ENCODE data around the gene CSKMT. TPM values are rescaled to one million over a fixed set of nuclear protein-coding genes. Genes with fewer than 3 reads are reported as not detected.
"Not testable (repeated sequence)": the region's sequence is repeated elsewhere in the genome, so short reads cannot be mapped to it uniquely, and the experiment has no call there.

Gene CSKMT
- total RNA-seq, 1 experiment from 2014 or later, result 38.1 TPM

GRCh38 chr11:62693624-62694023 is 28.5 kb downstream of the CSKMT start:
- not testable (repeated sequence) for H3K27me3 ChIP-seq (ENCODE audit: control insufficient read depth, insufficient read depth, low read length); DNase-seq; H3K4me3 ChIP-seq (ENCODE audit: insufficient read depth, low read depth, low read length)
- H3K36me3 ChIP-seq (replicated peaks; ENCODE audit: control insufficient read depth, insufficient read depth, low read length), result peaks cover 17% of the 10 kb centered on the region

- Histone ChIP-seq H3K27me3 (ENCODE audit: control insufficient read depth, insufficient read depth, low read length) (no peaks in the 10 kb centered on the region), H3K4me3 (ENCODE audit: insufficient read depth, low read depth, low read length) (no peak overlapping the region), H3K36me3 (replicated peaks; ENCODE audit: control insufficient read depth, insufficient read depth, low read length) (peaks cover 17% of the 10 kb centered on the region)
- peak; percentile 90 for DNase-seq
These were observed 29.5 kb downstream of the CSKMT start for GRCh38 chr11:62694455-62695167.

GRCh38 chr11:62702246-62702645 is 37.1 kb downstream of the CSKMT start:
- Histone ChIP-seq H3K27me3 (ENCODE audit: control insufficient read depth, insufficient read depth, low read length) (no peaks in the 10 kb centered on the region), H3K36me3 (replicated peaks; ENCODE audit: control insufficient read depth, insufficient read depth, low read length) (no peaks in the 10 kb centered on the region; the same call in none of the 2 replicates)
- no peak for DNase-seq

GRCh38 chr11:62703921-62704320 is 38.8 kb downstream of the CSKMT start:
- not testable (repeated sequence) for DNase-seq; H3K36me3 ChIP-seq (replicated peaks; ENCODE audit: control insufficient read depth, insufficient read depth, low read length); H3K27me3 ChIP-seq (ENCODE audit: control insufficient read depth, insufficient read depth, low read length); H3K4me3 ChIP-seq (ENCODE audit: insufficient read depth, low read depth, low read length)

More at GRCh38 chr11:62702246-62702645, 37.1 kb downstream of the CSKMT start:
- no peak overlapping the region for H3K4me3 ChIP-seq (ENCODE audit: insufficient read depth, low read depth, low read length)

GRCh38 chr11:62705413-62705812 is 40.3 kb downstream of the CSKMT start:
- no peaks in the 10 kb centered on the region for H3K27me3 ChIP-seq (ENCODE audit: control insufficient read depth, insufficient read depth, low read length)
- peak overlapping the region; percentile 61 for H3K4me3 ChIP-seq (ENCODE audit: insufficient read depth, low read depth, low read length)
- peak; percentile 70 for DNase-seq
- no peaks in the 10 kb centered on the region; the same call in 1 of the 2 replicates for H3K36me3 ChIP-seq (replicated peaks; ENCODE audit: control insufficient read depth, insufficient read depth, low read length)

GRCh38 chr11:62705880-62706849 is 41.1 kb downstream of the CSKMT start:
- H3K27me3 ChIP-seq (ENCODE audit: control insufficient read depth, insufficient read depth, low read length), result no peaks in the 10 kb centered on the region
- DNase-seq, result peak; percentile 99
- peak overlapping the region; percentile 62 for H3K4me3 ChIP-seq (ENCODE audit: insufficient read depth, low read depth, low read length)
- no peaks in the 10 kb centered on the region; the same call in 1 of the 2 replicates for H3K36me3 ChIP-seq (replicated peaks; ENCODE audit: control insufficient read depth, insufficient read depth, low read length)

- peak overlapping the region; percentile 62 for H3K4me3 ChIP-seq (ENCODE audit: insufficient read depth, low read depth, low read length)
- H3K27me3 ChIP-seq (ENCODE audit: control insufficient read depth, insufficient read depth, low read length), result no peaks in the 10 kb centered on the region
- H3K36me3 ChIP-seq (replicated peaks; ENCODE audit: control insufficient read depth, insufficient read depth, low read length), result peaks cover 1% of the 10 kb centered on the region; the same call in 1 of the 2 replicates
- no peak for DNase-seq
These were observed 41.7 kb downstream of the CSKMT start for GRCh38 chr11:62706850-62707247.

GRCh38 chr11:62707277-62707861 is 42.3 kb downstream of the CSKMT start, which contains the start of the genes BSCL2 and GNG3:
BSCL2 (minus strand) TSS chr11:62707424; CDS start chr11:62707195, 229 bp downstream.
GNG3 (plus strand) TSS chr11:62707676; CDS start chr11:62708296, 620 bp downstream.
- H3K4me3 ChIP-seq (ENCODE audit: insufficient read depth, low read depth, low read length), result peak within 1 kb of the TSS; percentile 65
- peaks cover 4% of the 10 kb centered on the region for H3K36me3 ChIP-seq (replicated peaks; ENCODE audit: control insufficient read depth, insufficient read depth, low read length)
- peak; percentile 92 for DNase-seq
- H3K27me3 ChIP-seq (ENCODE audit: control insufficient read depth, insufficient read depth, low read length), result no peaks in the 10 kb centered on the region

- Histone ChIP-seq H3K27me3 (ENCODE audit: control insufficient read depth, insufficient read depth, low read length) (no peaks in the 10 kb centered on the region), H3K4me3 (ENCODE audit: insufficient read depth, low read depth, low read length) (peak overlapping the region; percentile 65), H3K36me3 (replicated peaks; ENCODE audit: control insufficient read depth, insufficient read depth, low read length) (peaks cover 8% of the 10 kb centered on the region)
- peak; percentile 16 for DNase-seq
These were observed 43.3 kb downstream of the CSKMT start for GRCh38 chr11:62708392-62708791.

GRCh38 chr11:62708793-62709192 is 43.7 kb downstream of the CSKMT start:
- peaks cover 12% of the 10 kb centered on the region for H3K36me3 ChIP-seq (replicated peaks; ENCODE audit: control insufficient read depth, insufficient read depth, low read length)
- DNase-seq, result peak; percentile 36
- peak overlapping the region; percentile 65 for H3K4me3 ChIP-seq (ENCODE audit: insufficient read depth, low read depth, low read length)
- no peaks in the 10 kb centered on the region for H3K27me3 ChIP-seq (ENCODE audit: control insufficient read depth, insufficient read depth, low read length)

GRCh38 chr11:62709247-62710000 is 44.3 kb downstream of the CSKMT start:
- Histone ChIP-seq H3K27me3 (ENCODE audit: control insufficient read depth, insufficient read depth, low read length) (no peaks in the 10 kb centered on the region), H3K36me3 (replicated peaks; ENCODE audit: control insufficient read depth, insufficient read depth, low read length) (peaks cover 16% of the 10 kb centered on the region), H3K4me3 (ENCODE audit: insufficient read depth, low read depth, low read length) (peak overlapping the region; percentile 65)
- peak; percentile 92 for DNase-seq

- Histone ChIP-seq H3K27me3 (ENCODE audit: control insufficient read depth, insufficient read depth, low read length) (no peaks in the 10 kb centered on the region), H3K4me3 (ENCODE audit: insufficient read depth, low read depth, low read length) (peak overlapping the region; percentile 65), H3K36me3 (replicated peaks; ENCODE audit: control insufficient read depth, insufficient read depth, low read length) (peaks cover 20% of the 10 kb centered on the region)
- no peak for DNase-seq
These were observed 44.9 kb downstream of the CSKMT start for GRCh38 chr11:62710001-62710345.

GRCh38 chr11:62712276-62712812 is 47.2 kb downstream of the CSKMT start:
- no peak for DNase-seq
- H3K4me3 ChIP-seq (ENCODE audit: insufficient read depth, low read depth, low read length), result no peak overlapping the region
- no peaks in the 10 kb centered on the region for H3K27me3 ChIP-seq (ENCODE audit: control insufficient read depth, insufficient read depth, low read length)
- peaks cover 39% of the 10 kb centered on the region for H3K36me3 ChIP-seq (replicated peaks; ENCODE audit: control insufficient read depth, insufficient read depth, low read length)

All from H7 (cell line).